GM12878 (cell line): ENCODE measurements around the gene RFX5. TPM values are rescaled to one million over a fixed set of nuclear protein-coding genes. Genes with fewer than 3 reads are reported as not detected.

Experiments used
- ATAC-seq: fragments of 200-7000 bp; cut with Tn5 transposase; 3 replicates; pipeline ENCODE4 v1.9.1; 2020; ENCODE audit warnings: mild to moderate bottlenecking, moderate library complexity
- BruUV-seq: library from RNA; stranded (reverse); fragments of 400-500 nt; replicated peaks from 2 replicates; lab custom pipeline; 2021; lab: Mats Ljungman, UMichigan
- CTCF ChIA-PET: fragments of 300-600 bp; sonication (Branson Sonifier 250); formaldehyde crosslinking; extraction: SDS; loops from one replicate; lab custom pipeline; 2021; ENCODE audit warnings: inconsistent platforms; lab: Yijun Ruan, JAX
- POLR2A ChIA-PET: fragments of 350-600 bp; formaldehyde crosslinking; extraction: SDS; loops from one replicate; lab custom pipeline; 2021; ENCODE audit warnings: inconsistent platforms; lab: Charles Lee
- RAD21 ChIA-PET: fragments of 300-600 bp; sonication (Branson Sonifier 250); formaldehyde crosslinking; loops from one replicate; lab custom pipeline; 2023; ENCODE audit warnings: antibody characterized with exemption; ENCODE audit not compliant: unreplicated experiment; lab: Charles Lee
- SMC1A ChIA-PET: fragments of 300-600 bp; sonication (Branson Sonifier 250); formaldehyde crosslinking; loops from one replicate; lab custom pipeline; 2023; ENCODE audit not compliant: unreplicated experiment, uncharacterized antibody; lab: Charles Lee
- DNase-seq: peaks from one replicate; pipeline ENCODE4 v3.0.0-alpha.2; 2011; ENCODE audit warnings: low read depth, low spot score
- FAIRE-seq: peaks from 3 replicates; lab custom pipeline; 2011; peaks lifted over from hg19 to GRCh38; lab: Jason Lieb, UNC
- H2AFZ ChIP-seq: 2 replicates; pipeline ENCODE4 v1.6.0; 2011; ENCODE audit warnings: low read depth, low read length, control low read depth; ENCODE audit not compliant: control insufficient read depth
- H3K27ac ChIP-seq: 2 replicates; pipeline ENCODE4 v1.5.1; 2011; ENCODE audit warnings: control low read depth; ENCODE audit not compliant: control insufficient read depth, insufficient read depth
- H3K27me3 ChIP-seq, 2 experiments: replicated peaks in 1 of 2; 2 replicates each; pipeline versions ENCODE4 v1.6.0 to v1.6.1; 2011; ENCODE audit warnings: low read length in 1 of 2; ENCODE audit not compliant: control insufficient read depth in 2 of 2, insufficient read depth in 2 of 2
- H3K36me3 ChIP-seq, 2 experiments: 2 replicates each; pipeline ENCODE4 v1.5.1; 2011; ENCODE audit warnings: low read length in 1 of 2; ENCODE audit not compliant: control insufficient read depth in 2 of 2, insufficient read depth in 2 of 2
- H3K4me1 ChIP-seq: 2 replicates; pipeline ENCODE4 v1.6.1; 2011; ENCODE audit warnings: mild to moderate bottlenecking, low read length, moderate library complexity, mixed read lengths; ENCODE audit not compliant: control insufficient read depth, insufficient read depth
- H3K4me2 ChIP-seq: 2 replicates; pipeline ENCODE4 v1.6.0; 2011; ENCODE audit warnings: control low read depth; ENCODE audit not compliant: control insufficient read depth, insufficient read depth
- H3K4me3 ChIP-seq: fragments of 200-600 bp; sonication (generic); 2 replicates; pipeline ENCODE4 v1.5.1; 2016
- H3K79me2 ChIP-seq: 2 replicates; pipeline ENCODE4 v1.6.0; 2011; ENCODE audit warnings: low read length; ENCODE audit not compliant: control insufficient read depth, insufficient read depth
- H3K9ac ChIP-seq: 2 replicates; pipeline ENCODE4 v1.8.0; 2011; ENCODE audit warnings: low read length, control low read depth, mixed read lengths; ENCODE audit not compliant: control insufficient read depth, insufficient read depth
- H3K9me3 ChIP-seq: replicated peaks from 3 replicates; pipeline ENCODE4 v1.5.1; 2011; ENCODE audit warnings: mild to moderate bottlenecking, low read length; ENCODE audit not compliant: control insufficient read depth, insufficient read depth
- H4K20me1 ChIP-seq: 2 replicates; pipeline ENCODE4 v1.6.0; 2011; ENCODE audit not compliant: control insufficient read depth, insufficient read depth
- BRCA1 ChIP-seq: IDR thresholded peaks from 2 replicates; pipeline ENCODE4 v1.6.1; 2011; ENCODE audit warnings: low read depth, low read length, improper control_type of control experiment
- CBFB ChIP-seq: IDR thresholded peaks from 2 replicates; pipeline ENCODE4 v1.6.1; 2016; ENCODE audit warnings: antibody characterized with exemption, low read depth
- CHD2 ChIP-seq: IDR thresholded peaks from 2 replicates; pipeline ENCODE4 v1.6.1; 2011; ENCODE audit warnings: low read depth, low read length, improper control_type of control experiment, borderline replicate concordance
- CTCF ChIP-seq, 3 experiments: IDR thresholded peaks in 2 of 3; conservative IDR thresholded peaks in 1 of 3; 2 replicates each; pipeline ENCODE4 v1.5.1; 2011; ENCODE audit warnings: low read depth in 3 of 3, low read length in 3 of 3, mild to moderate bottlenecking in 3 of 3, control low read depth in 2 of 3, moderate library complexity in 2 of 3, inconsistent platforms in 1 of 3, mixed read lengths in 1 of 3; ENCODE audit not compliant: control insufficient read depth in 2 of 3, insufficient read depth in 1 of 3; ENCODE audit errors: extremely low read depth in 1 of 3
- ELK1 ChIP-seq: IDR thresholded peaks from 2 replicates; pipeline ENCODE4 v1.6.1; 2012; ENCODE audit warnings: low read depth, low read length, improper control_type of control experiment
- MEF2B ChIP-seq: fragments of 450-650 bp; IDR thresholded peaks from 2 replicates; pipeline ENCODE4 v1.6.1; 2018; ENCODE audit warnings: mild to moderate bottlenecking, moderate library complexity; ENCODE audit not compliant: partially characterized antibody, poor library complexity, severe bottlenecking
- MTA2 ChIP-seq: fragments of 450-650 bp; IDR thresholded peaks from 2 replicates; pipeline ENCODE4 v1.6.1; 2016; ENCODE audit warnings: low read depth, mild to moderate bottlenecking, moderate library complexity
- MYC ChIP-seq: IDR thresholded peaks from 2 replicates; pipeline ENCODE4 v1.6.1; 2011; ENCODE audit warnings: mild to moderate bottlenecking, low read length, moderate library complexity, inconsistent platforms; ENCODE audit not compliant: insufficient read depth, insufficient replicate concordance, insufficient read length, severe bottlenecking
- NFIC ChIP-seq: IDR thresholded peaks from 2 replicates; pipeline ENCODE4 v1.6.1; 2012; ENCODE audit warnings: low read depth, mild to moderate bottlenecking, inconsistent platforms, low read length, moderate library complexity
- NR2F1 ChIP-seq: fragments of 450-650 bp; conservative IDR thresholded peaks from 2 replicates; pipeline ENCODE4 v1.6.1; 2017; ENCODE audit warnings: mild to moderate bottlenecking
- POLR2A ChIP-seq: IDR thresholded peaks from 2 replicates; pipeline ENCODE4 v1.6.1; 2011; ENCODE audit warnings: low read depth, mild to moderate bottlenecking, low read length
- POU2F2 ChIP-seq: IDR thresholded peaks from 3 replicates; pipeline ENCODE4 v1.6.1; 2011; ENCODE audit warnings: low read depth, mild to moderate bottlenecking, low read length, borderline replicate concordance
- SPI1 ChIP-seq: IDR thresholded peaks from 2 replicates; pipeline ENCODE4 v1.6.1; 2011; ENCODE audit warnings: low read depth, mild to moderate bottlenecking, low read length, moderate library complexity, borderline replicate concordance; ENCODE audit not compliant: insufficient read depth
- SREBF1 ChIP-seq: IDR thresholded peaks from 2 replicates; pipeline ENCODE4 v1.6.1; 2012; ENCODE audit warnings: mild to moderate bottlenecking, low read length
- STAT3 ChIP-seq: IDR thresholded peaks from 2 replicates; pipeline ENCODE4 v1.6.1; 2011; ENCODE audit warnings: low read depth, low read length, improper control_type of control experiment
- SUPT20H ChIP-seq: IDR thresholded peaks from 2 replicates; pipeline ENCODE4 v1.6.1; 2011; ENCODE audit warnings: low read depth, mild to moderate bottlenecking, low read length, moderate library complexity, borderline replicate concordance; ENCODE audit not compliant: control insufficient read depth
- TAF1 ChIP-seq: IDR thresholded peaks from 2 replicates; pipeline ENCODE4 v1.6.1; 2011; ENCODE audit warnings: mild to moderate bottlenecking, low read depth, low read length, borderline replicate concordance
- USF1 ChIP-seq: IDR thresholded peaks from 2 replicates; pipeline ENCODE4 v1.6.1; 2011; ENCODE audit warnings: borderline replicate concordance, low read depth, mild to moderate bottlenecking, moderate library complexity, mixed read lengths, low read length; ENCODE audit not compliant: insufficient read depth; ENCODE audit errors: extremely low read length
- WGBS: methylation state at CpG from one replicate; pipeline ENCODE4 v1.1.6; 2016; ENCODE audit warnings: low lambda C conversion rate; ENCODE audit not compliant: insufficient replicate concordance, insufficient coverage; ENCODE audit errors: missing lambda C conversion rate; 5-methylcytosine and 5-hydroxymethylcytosine counted together
- in situ Hi-C: fragments of 300-500 bp; cut with MboI; formaldehyde crosslinking; loops from 9 replicates; pipeline ENCODE4 v1.14.3; 2018; ENCODE audit warnings: mixed read lengths
- intact Hi-C: fragments of 100-400 bp; cut with micrococcal nuclease; formaldehyde crosslinking; loops from one replicate; pipeline ENCODE4 v1.14.2; 2022; ENCODE audit not compliant: unreplicated experiment
- polyA plus RNA-seq, 11 experiments: library from polyadenylated mRNA; depleted of rRNA in 4 of 11; unstranded in 6 of 11; stranded (reverse) in 5 of 11; fragments of >200 nt; fragmentation: Nextera tagmentation in 4 of 11; fragmentation: Illumina TruSeq in 1 of 11; extraction: Ambion mirVana in 4 of 11; extraction: Trizol in 1 of 11; gene quantifications; 1 replicate in 1 of 11; 2 replicates in 10 of 11; pipeline versions ENCODE4 v1.2.1 to v1.2.3, GENCODE V29; 2011 to 2016; ENCODE audit warnings: inconsistent platforms in 2 of 11, missing spikeins in 2 of 11, low read depth in 1 of 11
- total RNA-seq, 4 experiments: library from RNA; depleted of rRNA in 3 of 4; stranded (reverse); fragments of >200 nt in 3 of 4; fragmentation: Illumina TruSeq in 1 of 4; extraction: Trizol in 1 of 4; gene quantifications; 2 replicates each; pipeline versions ENCODE4 v1.2.1 to v1.2.3, GENCODE V29; 2013 to 2021

RFX5 gene
- total and polyA plus RNA-seq, 10 of the 15 experiments (the other 5 are each of a cell fraction or from before 2014, with no cell fraction given): 14.1 to 198 (median 124) TPM

GRCh38 chr1:151312411-151312810, 34.6 kb downstream of the RFX5 start:
- SMC1A ChIA-PET: interaction anchor here (0.7 to 3.8 kb wide), 5 partner anchors 11 to 213 kb away, joined by 3 to 15 read pairs (median 4); partner anchors contain the start of gene PI4KB
- Histone ChIP-seq H2AFZ (no peak overlapping the region), H3K4me1 (no peaks in the 10 kb centered on the region), H3K36me3 (peaks cover 18 to 48% of the 10 kb centered on the region in 2 experiments), H3K27ac (no peak overlapping the region), H4K20me1 (0 out of 2 replicates have a peak, but pooled peaks cover 4% of the 10 kb centered on the region), H3K9ac (no peak overlapping the region), H3K79me2 (no peaks in the 10 kb centered on the region), H3K27me3 (no peaks in the 10 kb centered on the region), H3K4me3 (no peak overlapping the region), H3K4me2 (no peak overlapping the region), H3K9me3 (no peaks in the 10 kb centered on the region)
- BruUV-seq: no TSS peak
- FAIRE-seq (no peak), ATAC-seq (no peak), DNase-seq (no peak)
- in situ Hi-C loops (no loop called here), intact Hi-C loops (no loop called here)
- POLR2A ChIA-PET: interaction anchor here (4.8 kb wide), 1 partner anchor 15 kb away, joined by 19 read pairs; the partner anchor contains the start of gene PI4KB
- RAD21 ChIA-PET: interaction anchor here (0.8 to 1.2 kb wide), 2 partner anchors 11 to 212 kb away, joined by 4 to 6 read pairs; no protein-coding TSS in a partner anchor
- 98% methylated on average over 4 of the region's 4 CpGs for WGBS
- CTCF ChIA-PET: interaction anchor here (1.7 to 4.1 kb wide), 4 partner anchors 11 to 213 kb away, joined by 3 to 32 read pairs (median 8); partner anchors contain the start of gene PI4KB
- TF ChIP-seq CHD2: no peak
- TF ChIP-seq NFIC: no peak
- no peak for TF ChIP-seq STAT3
- no peak for TF ChIP-seq NR2F1
- no peak for TF ChIP-seq MEF2B
- TF ChIP-seq USF1: no peak
- no peak for TF ChIP-seq SUPT20H
- no peak for TF ChIP-seq SPI1
- TF ChIP-seq ELK1: no peak
- TF ChIP-seq POU2F2: no peak
- no peak for TF ChIP-seq CBFB
- no peak for TF ChIP-seq SREBF1
- TF ChIP-seq BRCA1: no peak
- TF ChIP-seq CTCF (IDR thresholded peaks at IDR 0.05 in 2 of 3, conservative IDR thresholded peaks at IDR 0.05 in 1 of 3; ENCODE audit: control insufficient read depth in 2 of 3, extremely low read depth in 1 of 3, insufficient read depth in 1 of 3, low read depth in 3 of 3, low read length in 3 of 3): no peak
- TF ChIP-seq TAF1: no peak
- TF ChIP-seq MTA2: no peak
- no peak for TF ChIP-seq MYC
- no peak for TF ChIP-seq POLR2A
